ENCODE results near the gene MAP7.

GRCh38 chr6:136337121-136337520, 213.1 kb downstream of the MAP7 start:
- TF ChIP-seq, protein P1, sequence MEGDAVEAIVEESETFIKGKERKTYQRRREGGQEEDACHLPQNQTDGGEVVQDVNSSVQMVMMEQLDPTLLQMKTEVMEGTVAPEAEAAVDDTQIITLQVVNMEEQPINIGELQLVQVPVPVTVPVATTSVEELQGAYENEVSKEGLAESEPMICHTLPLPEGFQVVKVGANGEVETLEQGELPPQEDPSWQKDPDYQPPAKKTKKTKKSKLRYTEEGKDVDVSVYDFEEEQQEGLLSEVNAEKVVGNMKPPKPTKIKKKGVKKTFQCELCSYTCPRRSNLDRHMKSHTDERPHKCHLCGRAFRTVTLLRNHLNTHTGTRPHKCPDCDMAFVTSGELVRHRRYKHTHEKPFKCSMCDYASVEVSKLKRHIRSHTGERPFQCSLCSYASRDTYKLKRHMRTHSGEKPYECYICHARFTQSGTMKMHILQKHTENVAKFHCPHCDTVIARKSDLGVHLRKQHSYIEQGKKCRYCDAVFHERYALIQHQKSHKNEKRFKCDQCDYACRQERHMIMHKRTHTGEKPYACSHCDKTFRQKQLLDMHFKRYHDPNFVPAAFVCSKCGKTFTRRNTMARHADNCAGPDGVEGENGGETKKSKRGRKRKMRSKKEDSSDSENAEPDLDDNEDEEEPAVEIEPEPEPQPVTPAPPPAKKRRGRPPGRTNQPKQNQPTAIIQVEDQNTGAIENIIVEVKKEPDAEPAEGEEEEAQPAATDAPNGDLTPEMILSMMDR (conservative IDR thresholded peaks at IDR 0.05) = no peak
- TF ChIP-seq EZH2 (IDR thresholded peaks at IDR 0.05; ENCODE audit: low read depth) = no peak

Measured in PC-9 (cell line).